GM19240 (cell line): Measurements from ENCODE around the gene SPTSSA.
"Not testable (repeated sequence)": the region's sequence is repeated elsewhere in the genome, so short reads cannot be mapped to it uniquely, and the experiment has no call there.

ENCODE experiments used
- DNase-seq: peaks from one replicate; pipeline ENCODE4 v3.0.0; 2011; ENCODE audit warnings: low spot score; ENCODE audit not compliant: insufficient read length

Gene SPTSSA

GRCh38 chr14:34428102-34428466 lies 34.0 kb downstream of the SPTSSA start:
- not testable (repeated sequence) for DNase-seq

- no peak for DNase-seq
Measured at GRCh38 chr14:34426313-34427295, 35.4 kb downstream of the SPTSSA start.

- no peak for DNase-seq
Measured at GRCh38 chr14:34425095-34425851, 36.8 kb downstream of the SPTSSA start.

- DNase-seq = no peak
Measured at GRCh38 chr14:34424488-34424887, 37.6 kb downstream of the SPTSSA start.

GRCh38 chr14:34423445-34423844 lies 38.6 kb downstream of the SPTSSA start:
- DNase-seq = no peak

GRCh38 chr14:34420547-34421150 lies 41.4 kb downstream of the SPTSSA start:
- no peak for DNase-seq

- no peak for DNase-seq
Measured at GRCh38 chr14:34409721-34410120, 52.3 kb downstream of the SPTSSA start.

GRCh38 chr14:34407951-34408350 lies 54.1 kb downstream of the SPTSSA start:
- no peak for DNase-seq

GRCh38 chr14:34404416-34404815 lies 57.6 kb downstream of the SPTSSA start:
- no peak for DNase-seq

- DNase-seq = no peak
Measured at GRCh38 chr14:34403646-34404045, 58.4 kb downstream of the SPTSSA start.

- DNase-seq = no peak
Measured at GRCh38 chr14:34398024-34398423, 64.0 kb downstream of the SPTSSA start.

- DNase-seq = no peak
Measured at GRCh38 chr14:34387974-34388516, 74.0 kb downstream of the SPTSSA start.

- DNase-seq = no peak
Measured at GRCh38 chr14:34386865-34387485, 75.1 kb downstream of the SPTSSA start.

- not testable (repeated sequence) for DNase-seq
Measured at GRCh38 chr14:34385881-34386280, 76.2 kb downstream of the SPTSSA start.

- no peak for DNase-seq
Measured at GRCh38 chr14:34383839-34384238, 78.2 kb downstream of the SPTSSA start.
